ENCODE results near the gene NUP88.

The NUP88 gene

DNA sequence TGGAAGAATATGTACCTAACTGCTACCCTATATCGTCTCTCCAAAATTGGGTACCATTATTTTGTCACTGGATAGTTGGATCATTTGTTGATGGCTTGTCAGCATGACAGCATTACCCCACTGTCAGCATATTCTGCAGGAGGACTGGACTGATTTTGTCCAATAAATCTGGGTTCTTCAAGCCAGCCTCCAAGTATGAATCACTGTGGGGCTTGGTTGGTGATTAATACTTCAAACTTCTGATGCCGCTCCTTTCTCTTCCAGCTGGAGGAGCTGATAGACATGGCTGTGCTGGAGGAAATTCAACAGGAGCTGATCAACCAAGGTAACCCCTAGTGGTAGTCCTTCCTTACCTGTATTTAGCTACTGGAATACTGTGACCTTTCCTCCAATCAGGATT is 3.0 kb upstream of the NUP88 start:
- Histone ChIP-seq H3F3A (ENCODE audit: control insufficient read depth, insufficient read depth) (peaks cover 5% of the 10 kb centered on the region), H3K79me2 (ENCODE audit: control insufficient read depth, low read length) (peaks cover 72% of the 10 kb centered on the region), H3K4me3 (ENCODE audit: low read length) (no peak overlapping the region), H3K4me1 (ENCODE audit: control insufficient read depth, low read length) (peaks cover 26% of the 10 kb centered on the region), H3K9me2 (replicated peaks; ENCODE audit: control insufficient read depth, low read length) (no peaks in the 10 kb centered on the region), H3K9me3 (ENCODE audit: control insufficient read depth, insufficient read depth, low read length) (no peaks in the 10 kb centered on the region), H3K27ac (ENCODE audit: low read depth, low read length) (no peak overlapping the region), H3K27me3 (ENCODE audit: control insufficient read depth, low read length) (no peaks in the 10 kb centered on the region), H4K20me1 (ENCODE audit: control insufficient read depth, insufficient read depth, low read depth, low read length) (peaks cover 14% of the 10 kb centered on the region), H3K4me2 (ENCODE audit: low read length) (peak overlapping the region; percentile 90), H3K36me3 (ENCODE audit: control insufficient read depth, low read length) (peaks cover 84% of the 10 kb centered on the region)
- TF ChIP-seq, protein P1, sequence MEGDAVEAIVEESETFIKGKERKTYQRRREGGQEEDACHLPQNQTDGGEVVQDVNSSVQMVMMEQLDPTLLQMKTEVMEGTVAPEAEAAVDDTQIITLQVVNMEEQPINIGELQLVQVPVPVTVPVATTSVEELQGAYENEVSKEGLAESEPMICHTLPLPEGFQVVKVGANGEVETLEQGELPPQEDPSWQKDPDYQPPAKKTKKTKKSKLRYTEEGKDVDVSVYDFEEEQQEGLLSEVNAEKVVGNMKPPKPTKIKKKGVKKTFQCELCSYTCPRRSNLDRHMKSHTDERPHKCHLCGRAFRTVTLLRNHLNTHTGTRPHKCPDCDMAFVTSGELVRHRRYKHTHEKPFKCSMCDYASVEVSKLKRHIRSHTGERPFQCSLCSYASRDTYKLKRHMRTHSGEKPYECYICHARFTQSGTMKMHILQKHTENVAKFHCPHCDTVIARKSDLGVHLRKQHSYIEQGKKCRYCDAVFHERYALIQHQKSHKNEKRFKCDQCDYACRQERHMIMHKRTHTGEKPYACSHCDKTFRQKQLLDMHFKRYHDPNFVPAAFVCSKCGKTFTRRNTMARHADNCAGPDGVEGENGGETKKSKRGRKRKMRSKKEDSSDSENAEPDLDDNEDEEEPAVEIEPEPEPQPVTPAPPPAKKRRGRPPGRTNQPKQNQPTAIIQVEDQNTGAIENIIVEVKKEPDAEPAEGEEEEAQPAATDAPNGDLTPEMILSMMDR (IDR thresholded peaks at IDR 0.05; ENCODE audit: low read depth, low read length, poor library complexity, severe bottlenecking): no peak
- no peak for TF ChIP-seq EZH2phosphoT487 (IDR thresholded peaks at IDR 0.05; ENCODE audit: borderline replicate concordance, low read length)

DNA sequence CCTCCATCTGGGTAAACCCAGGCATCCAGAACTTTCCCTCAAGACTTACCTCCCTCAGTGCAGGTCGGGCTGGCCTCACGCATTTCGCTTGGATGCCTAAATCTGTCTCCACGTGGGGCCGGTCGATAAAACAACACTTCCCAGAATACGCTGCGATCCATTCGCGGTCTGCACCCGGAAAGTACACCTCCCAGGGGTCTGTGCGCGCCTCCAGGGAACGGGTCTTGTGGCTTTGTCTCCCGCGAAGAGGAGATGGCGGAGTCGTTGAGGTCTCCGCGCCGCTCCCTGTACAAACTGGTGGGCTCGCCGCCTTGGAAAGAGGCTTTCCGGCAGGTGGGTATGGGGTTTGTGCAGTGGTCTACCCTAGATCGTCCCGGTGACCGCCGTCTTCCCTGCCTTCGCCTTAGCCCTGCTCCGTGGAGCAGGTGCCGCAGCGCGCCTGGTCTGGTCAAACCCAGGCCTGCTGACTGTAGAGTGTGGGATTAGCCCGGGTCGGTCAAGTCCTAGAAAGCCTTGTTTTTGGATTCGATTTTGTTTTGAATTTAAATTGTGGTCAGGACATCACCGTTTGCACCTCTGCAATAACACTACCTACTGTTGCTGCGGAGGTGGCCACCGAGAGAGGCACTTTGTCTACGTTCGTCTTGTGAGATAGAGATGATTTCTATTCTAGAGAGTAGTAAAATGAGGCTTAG is 644 bp upstream of the NUP88 start, which contains the start of gene RPAIN:
Gene RPAIN (plus strand): TSS at position 224 of the 695 bp plus-strand sequence. CDS start 29 bp downstream, at position 253.
- Histone ChIP-seq H3K4me1 (ENCODE audit: control insufficient read depth, low read length) (peaks cover 36% of the 10 kb centered on the region), H3K79me2 (ENCODE audit: control insufficient read depth, low read length) (peaks cover 87% of the 10 kb centered on the region), H3K4me3 (ENCODE audit: low read length) (peak within 1 kb of the TSS; percentile 93), H3K36me3 (ENCODE audit: control insufficient read depth, low read length) (peaks cover 84% of the 10 kb centered on the region), H3K27ac (ENCODE audit: low read depth, low read length) (peak within 1 kb of the TSS; percentile 90), H3K4me2 (ENCODE audit: low read length) (peak within 1 kb of the TSS; percentile 90), H4K20me1 (ENCODE audit: control insufficient read depth, insufficient read depth, low read depth, low read length) (peaks cover 23% of the 10 kb centered on the region), H3K9me3 (ENCODE audit: control insufficient read depth, insufficient read depth, low read length) (no peaks in the 10 kb centered on the region), H3F3A (ENCODE audit: control insufficient read depth, insufficient read depth) (peaks cover 5% of the 10 kb centered on the region), H3K27me3 (ENCODE audit: control insufficient read depth, low read length) (no peaks in the 10 kb centered on the region), H3K9me2 (replicated peaks; ENCODE audit: control insufficient read depth, low read length) (no peaks in the 10 kb centered on the region)
- no peak for TF ChIP-seq EZH2phosphoT487 (IDR thresholded peaks at IDR 0.05; ENCODE audit: borderline replicate concordance, low read length)
- TF ChIP-seq, protein P1 (IDR thresholded peaks at IDR 0.05; ENCODE audit: low read depth, low read length, poor library complexity, severe bottlenecking): no peak

DNA sequence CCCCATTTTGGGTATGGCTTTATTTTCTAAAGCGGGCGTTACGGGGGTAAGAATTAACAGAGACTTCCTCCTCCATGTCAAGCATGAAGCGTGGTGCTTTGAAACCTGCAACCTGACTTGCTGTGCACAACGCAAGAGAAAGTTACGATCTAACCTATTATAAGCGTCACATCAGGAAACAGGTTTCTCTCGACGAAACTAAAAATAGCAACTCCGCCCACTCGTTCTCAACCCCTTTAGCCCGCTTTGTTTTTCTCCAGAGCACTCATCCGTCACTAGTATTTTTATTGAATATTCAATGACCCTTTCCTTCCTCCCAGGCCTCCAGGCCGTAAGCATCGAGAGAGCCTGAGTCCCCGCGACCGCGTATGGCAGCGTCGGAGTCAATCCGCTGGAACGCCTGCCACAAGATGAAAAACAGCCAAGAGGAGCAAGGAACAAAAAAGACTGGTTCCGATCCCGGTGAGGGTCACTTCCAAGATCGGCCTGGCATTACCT is 555 bp downstream of the NUP88 start:
- H3K36me3 ChIP-seq (ENCODE audit: control insufficient read depth, low read length): peaks cover 84% of the 10 kb centered on the region
- H3K27ac ChIP-seq (ENCODE audit: low read depth, low read length): peak overlapping the region; percentile 90
- H3K4me3 ChIP-seq (ENCODE audit: low read length): peak overlapping the region; percentile 93
- peaks cover 36% of the 10 kb centered on the region for H3K4me1 ChIP-seq (ENCODE audit: control insufficient read depth, low read length)
- H3K79me2 ChIP-seq (ENCODE audit: control insufficient read depth, low read length): peaks cover 88% of the 10 kb centered on the region
- H3K27me3 ChIP-seq (ENCODE audit: control insufficient read depth, low read length): no peaks in the 10 kb centered on the region
- no peaks in the 10 kb centered on the region for H3K9me2 ChIP-seq (replicated peaks; ENCODE audit: control insufficient read depth, low read length)
- H3K4me2 ChIP-seq (ENCODE audit: low read length): peak overlapping the region; percentile 90
- peaks cover 24% of the 10 kb centered on the region for H4K20me1 ChIP-seq (ENCODE audit: control insufficient read depth, insufficient read depth, low read depth, low read length)
- no peaks in the 10 kb centered on the region for H3K9me3 ChIP-seq (ENCODE audit: control insufficient read depth, insufficient read depth, low read length)
- peaks cover 5% of the 10 kb centered on the region for H3F3A ChIP-seq (ENCODE audit: control insufficient read depth, insufficient read depth)
- no peak for TF ChIP-seq EZH2phosphoT487 (IDR thresholded peaks at IDR 0.05; ENCODE audit: borderline replicate concordance, low read length)
- TF ChIP-seq, protein P1 (IDR thresholded peaks at IDR 0.05; ENCODE audit: low read depth, low read length, poor library complexity, severe bottlenecking): no peak
